OCI-LY7 (cell line): ENCODE results near the gene SPARC.

Source experiments
- EZH2phosphoT487 ChIP-seq: fragments of 200-600 bp; sonication (generic); IDR thresholded peaks from 2 replicates; pipeline ENCODE4 v1.6.1; 2018; ENCODE audit warnings: low read depth, borderline replicate concordance, mild to moderate bottlenecking, mixed run types, antibody characterized with exemption, low read length, moderate library complexity, mixed read lengths
- TF ChIP-seq, protein P1 (sequence below): fragments of 200-600 bp; sonication (generic); conservative IDR thresholded peaks from 2 replicates; pipeline ENCODE4 v1.5.1; 2014; ENCODE audit warnings: mild to moderate bottlenecking, antibody characterized with exemption, low read length, moderate library complexity, mixed read lengths

GRCh38 chr5:151674626-151675610 lies 11.8 kb downstream of the SPARC start:
- TF ChIP-seq, protein P1, sequence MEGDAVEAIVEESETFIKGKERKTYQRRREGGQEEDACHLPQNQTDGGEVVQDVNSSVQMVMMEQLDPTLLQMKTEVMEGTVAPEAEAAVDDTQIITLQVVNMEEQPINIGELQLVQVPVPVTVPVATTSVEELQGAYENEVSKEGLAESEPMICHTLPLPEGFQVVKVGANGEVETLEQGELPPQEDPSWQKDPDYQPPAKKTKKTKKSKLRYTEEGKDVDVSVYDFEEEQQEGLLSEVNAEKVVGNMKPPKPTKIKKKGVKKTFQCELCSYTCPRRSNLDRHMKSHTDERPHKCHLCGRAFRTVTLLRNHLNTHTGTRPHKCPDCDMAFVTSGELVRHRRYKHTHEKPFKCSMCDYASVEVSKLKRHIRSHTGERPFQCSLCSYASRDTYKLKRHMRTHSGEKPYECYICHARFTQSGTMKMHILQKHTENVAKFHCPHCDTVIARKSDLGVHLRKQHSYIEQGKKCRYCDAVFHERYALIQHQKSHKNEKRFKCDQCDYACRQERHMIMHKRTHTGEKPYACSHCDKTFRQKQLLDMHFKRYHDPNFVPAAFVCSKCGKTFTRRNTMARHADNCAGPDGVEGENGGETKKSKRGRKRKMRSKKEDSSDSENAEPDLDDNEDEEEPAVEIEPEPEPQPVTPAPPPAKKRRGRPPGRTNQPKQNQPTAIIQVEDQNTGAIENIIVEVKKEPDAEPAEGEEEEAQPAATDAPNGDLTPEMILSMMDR = no peak
- no peak for TF ChIP-seq EZH2phosphoT487
